ENCODE measurements around the gene RHOBTB1.
"Not testable (repeated sequence)": the region's sequence is repeated elsewhere in the genome, so short reads cannot be mapped to it uniquely, and the experiment has no call there.

RHOBTB1 gene

DNA sequence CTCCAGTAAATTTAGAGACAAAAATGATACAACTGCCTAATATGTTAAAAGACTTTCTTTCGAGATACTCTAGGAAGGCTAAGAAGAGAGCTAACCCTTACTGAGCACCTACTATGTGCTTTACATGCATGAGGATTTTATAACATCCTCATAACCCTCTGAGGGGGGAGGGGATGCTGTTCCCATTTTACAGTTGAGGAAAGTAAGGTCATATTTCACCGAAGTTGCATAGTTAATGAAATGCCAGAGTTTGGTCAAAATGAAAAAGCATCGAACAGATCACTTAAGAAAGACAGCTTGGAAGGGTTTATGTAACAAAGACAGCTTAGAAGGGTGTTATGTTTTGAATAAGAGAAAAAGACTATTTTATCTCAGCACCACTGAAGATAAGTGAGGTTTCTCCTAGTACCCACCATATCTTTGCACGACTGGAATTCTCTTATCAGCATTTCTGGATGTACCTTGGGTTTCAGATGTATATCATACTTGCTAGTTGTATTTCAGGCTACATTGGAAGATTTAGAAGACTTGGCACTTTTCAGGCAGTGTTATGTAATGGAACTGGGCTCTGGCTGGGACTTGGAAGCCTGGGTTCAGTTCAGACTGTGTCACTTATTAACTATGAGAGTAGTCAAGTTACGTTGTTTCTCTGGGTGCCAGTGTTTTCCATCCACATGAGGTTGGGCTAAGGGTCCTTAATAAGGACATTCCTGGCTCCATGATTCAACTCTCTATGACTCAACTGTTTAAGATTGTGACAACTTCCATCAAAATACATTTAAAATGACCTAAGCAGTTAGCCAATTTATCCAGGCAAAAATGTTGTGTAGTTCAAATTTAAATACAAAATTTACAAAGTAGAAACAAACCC is 6.0 kb downstream of the RHOBTB1 start:
- DNase-seq = no peak

DNA sequence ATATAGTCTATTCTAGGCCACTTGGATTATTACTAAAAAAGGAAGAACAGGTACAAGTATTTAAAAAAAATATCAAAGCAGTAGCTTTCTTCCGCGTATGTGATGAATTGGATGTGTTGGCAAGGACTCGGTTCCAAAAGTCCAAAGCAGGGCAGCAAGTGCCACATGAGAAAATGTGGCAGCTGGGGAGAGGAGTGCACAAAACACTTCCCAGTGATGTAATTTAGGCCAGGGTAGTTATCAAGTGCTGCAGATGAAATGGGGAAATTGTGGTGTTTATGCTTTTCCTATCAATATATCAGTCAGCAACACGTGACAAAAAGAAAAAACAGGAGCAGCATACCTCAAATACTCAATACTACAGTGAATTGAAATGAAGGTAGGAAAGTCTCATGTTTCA is 7.0 kb downstream of the RHOBTB1 start:
- no peak for DNase-seq

DNA sequence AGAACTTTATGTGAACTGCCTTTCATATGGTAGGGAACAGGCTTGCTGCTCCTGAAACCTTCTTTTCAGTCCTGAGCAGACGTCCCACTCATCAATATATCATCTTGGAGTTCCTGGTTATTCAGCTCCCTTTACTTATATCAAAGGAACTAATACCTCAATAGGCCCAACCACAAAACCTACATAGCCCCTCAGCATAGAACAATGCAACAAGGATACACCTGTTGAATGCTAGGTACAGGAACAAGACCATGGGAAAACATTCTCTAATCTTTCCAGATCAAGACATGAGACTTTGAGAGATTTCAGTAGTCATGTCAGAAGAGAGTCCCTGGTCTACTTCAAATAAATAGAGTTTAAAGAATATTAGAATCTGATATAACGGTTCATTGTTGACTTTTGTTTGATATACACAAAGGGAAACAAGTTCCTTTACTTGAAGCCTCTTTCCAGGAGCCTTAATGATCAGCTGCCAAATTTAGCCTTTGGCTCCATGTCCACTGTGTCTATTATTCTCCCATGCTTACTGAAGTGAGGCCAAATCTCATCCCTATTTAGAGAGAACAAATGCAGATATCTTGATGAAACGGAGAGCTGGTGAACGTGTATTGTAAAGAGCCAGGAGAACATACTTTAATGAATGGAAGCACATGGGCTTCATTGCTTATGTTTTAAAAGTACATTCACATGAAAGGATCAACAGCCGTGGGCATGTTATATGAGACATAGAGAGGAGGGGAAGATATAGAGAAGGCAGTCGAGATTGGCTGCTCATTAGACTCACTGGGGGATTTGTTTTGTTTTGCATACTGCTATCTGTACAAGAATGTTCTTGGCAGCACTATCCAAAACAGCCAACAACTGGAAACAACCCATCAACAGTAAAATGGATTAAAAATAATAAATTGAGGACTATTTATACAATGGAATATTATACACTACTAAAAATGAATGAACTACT is 9.5 kb downstream of the RHOBTB1 start:
- DNase-seq = no peak

DNA sequence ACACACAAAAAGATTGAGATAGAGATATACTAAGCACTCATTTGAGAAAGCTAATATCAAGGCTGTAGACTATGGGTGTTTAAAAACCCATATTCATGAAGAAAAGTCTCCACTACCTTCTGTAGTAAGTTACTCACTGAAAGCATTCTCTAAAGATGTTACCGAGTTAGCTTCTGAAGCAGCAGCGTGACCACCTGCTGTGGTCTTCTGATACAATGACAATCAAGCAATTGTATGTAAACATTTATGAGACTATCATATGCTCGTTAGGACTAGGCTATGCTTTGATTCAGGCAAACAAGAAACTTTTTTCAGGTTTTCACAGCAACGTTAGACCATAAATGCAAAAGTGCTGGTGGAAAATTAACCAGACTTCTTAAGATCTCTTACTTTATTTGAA is 11.2 kb downstream of the RHOBTB1 start:
- DNase-seq = no peak

DNA sequence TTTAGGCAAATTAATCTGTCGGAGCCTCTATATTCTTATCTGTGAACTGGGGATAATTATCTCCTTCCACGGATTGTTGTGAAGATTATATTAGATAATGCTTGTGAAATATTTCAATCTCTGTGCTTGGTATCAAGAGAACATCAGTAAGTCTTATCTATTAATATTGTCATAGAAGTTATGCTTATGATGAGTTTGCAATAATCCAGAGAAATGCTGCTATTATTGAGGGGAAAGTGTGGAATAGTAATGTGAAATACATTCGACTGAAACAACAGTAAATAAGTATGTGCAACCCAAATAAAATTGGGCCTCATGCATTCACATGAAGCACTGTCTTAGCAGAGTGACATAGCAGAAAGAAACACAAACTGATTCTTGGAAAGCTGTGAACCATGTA is 13.7 kb downstream of the RHOBTB1 start:
- no peak for DNase-seq

DNA sequence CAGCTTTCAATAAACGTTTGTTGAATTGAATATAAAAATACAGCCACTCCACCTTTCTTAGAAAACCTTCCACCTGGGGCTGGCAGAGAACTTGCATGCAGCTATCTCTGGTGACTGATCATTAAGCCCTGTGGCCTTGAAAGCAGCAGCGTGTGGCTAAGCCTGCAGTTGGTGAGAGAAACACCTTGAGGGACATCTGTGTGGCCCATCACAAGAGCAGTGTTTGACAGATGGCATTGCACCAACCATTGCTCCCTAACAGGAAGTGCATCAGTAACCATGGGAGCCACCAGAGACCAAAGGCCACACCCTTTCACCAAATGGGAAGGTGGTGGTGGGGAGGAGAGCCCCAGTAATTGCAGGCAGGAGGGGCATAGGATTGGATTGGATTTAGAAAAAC is 22.4 kb downstream of the RHOBTB1 start:
- DNase-seq = no peak

DNA sequence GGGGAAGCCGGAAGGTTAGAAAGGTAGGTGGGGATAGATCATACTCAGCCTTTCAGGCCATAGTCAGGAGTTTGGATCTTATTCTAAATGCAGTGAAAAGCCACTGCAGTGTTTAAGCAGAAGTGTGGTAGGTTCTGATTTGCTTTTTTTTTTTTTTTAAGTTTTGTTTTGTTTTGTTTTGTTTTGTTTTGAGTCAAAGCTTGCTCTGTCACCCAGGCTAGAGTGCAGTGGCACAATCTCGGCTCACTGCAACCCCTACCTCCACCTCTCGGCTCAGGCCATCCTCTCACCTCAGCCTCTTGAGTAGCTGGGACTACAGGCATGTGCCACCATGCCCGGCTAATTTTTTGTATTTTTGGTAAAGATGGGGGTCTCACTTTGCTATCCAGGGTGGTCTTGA is 23.5 kb downstream of the RHOBTB1 start:
- no peak for DNase-seq

DNA sequence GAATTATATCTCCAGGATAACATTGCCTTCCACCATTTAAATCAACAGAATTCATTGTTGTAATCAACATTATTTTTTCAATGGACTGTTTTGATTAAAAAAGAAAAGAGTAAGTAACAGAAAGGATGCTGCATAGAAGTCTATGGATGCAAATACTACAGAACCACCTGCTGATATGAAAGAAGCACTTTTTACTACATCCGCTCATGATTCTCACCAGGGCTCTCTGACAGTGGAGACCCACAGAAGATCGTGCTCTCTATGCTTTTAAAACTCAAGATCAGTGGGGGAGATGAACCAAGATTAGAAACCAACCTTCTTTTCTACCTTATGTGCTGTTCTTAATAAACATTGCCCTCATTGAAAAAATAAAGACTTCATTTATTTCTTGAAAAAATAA is 24.4 kb downstream of the RHOBTB1 start:
- DNase-seq = no peak

DNA sequence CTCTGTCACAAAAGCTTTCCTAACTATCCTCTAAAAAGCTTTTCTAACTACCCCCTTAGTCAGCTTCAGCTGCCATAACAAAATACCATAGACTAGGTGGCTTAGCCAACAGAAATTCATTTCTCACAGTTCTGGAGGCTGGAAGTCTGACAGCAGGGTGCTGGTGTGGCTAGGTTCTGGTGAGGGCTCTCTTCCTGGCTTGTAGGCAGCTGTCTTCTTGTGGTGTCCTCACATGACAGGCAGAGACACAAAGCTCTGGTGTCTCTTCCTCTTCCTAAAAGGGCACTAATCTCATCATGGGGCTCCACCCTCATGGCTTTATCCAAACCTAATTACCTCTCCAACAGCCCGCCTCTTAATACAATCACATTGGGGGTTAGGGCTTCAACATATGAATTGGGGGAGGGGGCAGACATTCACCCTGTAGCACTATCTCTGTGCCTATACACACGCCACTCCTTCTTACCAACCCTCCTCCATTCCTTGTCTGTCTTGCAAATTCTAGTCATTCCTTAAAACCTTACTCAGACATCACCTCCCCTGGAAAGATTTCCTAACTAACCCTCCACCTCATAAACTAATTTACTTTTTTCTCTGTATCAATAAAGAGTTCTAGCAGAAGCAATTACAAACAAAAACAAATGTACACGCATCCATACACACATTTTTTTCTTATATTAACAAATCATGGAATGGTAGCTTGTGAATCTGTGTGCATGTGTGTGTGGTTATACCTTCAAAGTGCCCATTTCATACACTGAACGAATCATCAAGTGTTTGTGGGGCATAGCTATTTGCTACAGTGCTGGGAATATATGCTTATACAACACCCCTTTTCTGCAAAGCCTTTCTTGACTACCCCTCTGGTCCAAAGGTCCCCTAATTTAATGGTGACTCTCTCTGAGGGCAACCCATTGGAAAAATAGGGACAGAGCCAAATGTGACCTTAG is 26.4 kb downstream of the RHOBTB1 start:
- no peak for DNase-seq

DNA sequence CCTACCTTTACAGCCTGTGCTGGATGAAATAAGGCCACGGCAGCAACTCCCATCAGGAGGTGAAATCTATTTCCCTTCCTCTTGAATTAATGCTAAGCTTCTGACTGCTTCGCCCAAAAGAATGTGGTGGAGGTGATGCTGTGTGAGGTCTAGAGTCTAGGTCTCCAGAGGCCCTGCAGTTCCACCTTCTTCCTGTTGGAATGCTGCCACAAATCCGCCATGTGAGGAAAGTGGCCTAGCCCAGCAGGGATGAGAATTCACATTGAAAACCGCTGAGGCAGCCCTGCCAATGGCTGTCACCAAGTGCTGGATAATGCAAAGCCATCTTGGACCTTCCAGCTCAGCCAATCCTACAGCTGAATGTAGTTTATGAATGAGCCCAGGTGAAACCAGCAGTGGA is 28.0 kb downstream of the RHOBTB1 start:
- no peak for DNase-seq

DNA sequence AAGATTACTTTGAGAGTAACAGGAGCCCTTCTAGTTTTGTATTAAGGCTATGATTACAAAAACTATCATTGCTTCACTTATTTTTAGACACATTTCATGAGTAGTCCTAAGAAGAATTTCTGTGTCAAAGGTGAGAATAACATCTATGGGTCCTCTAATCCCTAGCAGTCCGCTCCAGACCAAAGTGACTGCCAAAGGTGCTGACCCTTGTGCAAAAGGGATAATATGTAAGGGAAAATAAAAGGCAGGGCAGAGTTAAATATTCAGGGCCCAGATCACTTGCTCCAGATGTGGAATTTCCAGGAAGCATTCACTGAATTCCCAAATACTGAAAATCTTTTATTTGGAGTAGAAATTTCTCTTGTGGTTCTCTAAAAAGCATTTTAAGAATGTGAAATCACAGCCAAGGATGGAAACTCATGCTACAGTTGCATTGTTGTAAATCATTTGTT is 29.3 kb downstream of the RHOBTB1 start:
- DNase-seq = no peak

DNA sequence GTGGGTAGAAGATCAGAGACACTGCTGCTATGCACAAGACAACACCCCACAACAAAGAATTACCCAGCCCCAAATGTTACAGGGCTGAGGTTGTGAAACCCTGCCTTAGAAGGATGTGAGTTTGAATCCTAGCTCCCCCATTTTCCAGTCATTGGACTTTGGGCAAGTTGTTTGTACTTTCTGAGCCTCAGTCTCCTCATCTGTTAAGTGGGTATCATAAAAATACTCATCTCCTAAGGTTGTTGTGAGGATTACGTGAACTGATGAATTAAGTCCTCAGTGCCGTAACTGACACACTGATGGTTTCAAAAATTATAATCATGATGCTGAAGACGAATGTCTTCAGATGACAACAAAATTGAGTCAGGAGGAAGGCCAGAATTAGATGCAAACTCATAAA is 30.3 kb downstream of the RHOBTB1 start:
- DNase-seq = no peak

DNA sequence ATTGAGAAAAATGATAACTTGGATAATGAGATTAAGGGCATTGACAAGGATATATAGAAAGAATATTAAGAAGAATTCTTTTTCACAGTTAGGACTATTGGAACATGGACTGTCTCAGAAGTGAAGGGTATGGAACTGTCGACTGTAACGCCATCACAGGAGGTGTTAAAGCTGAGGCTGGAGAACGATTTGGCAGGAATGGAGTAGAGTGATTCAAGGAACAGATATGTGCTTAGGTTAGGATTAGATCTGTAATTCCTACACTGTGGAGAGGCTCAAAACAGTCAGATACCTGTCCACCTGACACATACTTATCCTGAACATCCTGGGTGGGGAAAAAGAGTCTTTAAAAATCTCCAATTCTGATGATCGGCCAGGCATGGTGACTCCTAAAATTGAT is 30.9 kb downstream of the RHOBTB1 start:
- no peak for DNase-seq

DNA sequence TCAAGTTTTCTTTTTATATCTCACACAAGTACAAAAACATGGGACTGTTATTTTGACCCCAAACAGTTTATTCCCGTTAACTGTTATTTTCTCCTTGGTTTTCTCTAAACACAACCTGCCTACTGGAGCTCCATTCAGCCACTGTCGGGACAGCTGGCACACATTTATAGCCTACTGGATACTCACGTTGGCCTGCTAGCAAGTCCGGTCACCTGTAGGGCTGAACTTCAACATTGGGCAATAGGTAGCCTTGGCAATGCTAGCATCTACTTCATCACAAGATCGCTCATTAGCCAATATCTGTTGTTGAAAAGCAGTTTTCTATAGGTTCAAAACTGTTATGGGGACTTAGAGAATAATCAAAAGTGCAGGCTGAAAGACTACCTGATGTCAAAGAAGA is 32.3 kb downstream of the RHOBTB1 start:
- DNase-seq = no peak

DNA sequence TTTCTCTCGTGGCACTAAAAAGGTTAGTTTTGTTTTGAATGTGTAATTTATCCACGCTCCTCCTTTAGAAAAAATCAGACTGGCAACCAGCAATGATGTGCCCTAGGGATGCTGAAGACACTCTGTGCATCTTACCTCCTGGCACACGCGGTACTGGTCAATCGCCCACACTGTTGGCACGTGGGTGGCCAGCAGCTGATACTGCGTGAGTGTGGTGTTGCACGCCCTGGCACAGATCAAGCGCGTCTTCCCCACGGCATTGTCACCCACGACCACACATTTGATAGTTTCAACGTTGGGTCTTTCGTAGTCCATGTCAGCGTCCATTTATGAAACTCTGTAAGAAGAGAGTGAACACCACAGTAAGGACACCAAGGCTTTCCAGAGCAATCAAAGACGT is 32.8 kb downstream of the RHOBTB1 start:
- no peak for DNase-seq

DNA sequence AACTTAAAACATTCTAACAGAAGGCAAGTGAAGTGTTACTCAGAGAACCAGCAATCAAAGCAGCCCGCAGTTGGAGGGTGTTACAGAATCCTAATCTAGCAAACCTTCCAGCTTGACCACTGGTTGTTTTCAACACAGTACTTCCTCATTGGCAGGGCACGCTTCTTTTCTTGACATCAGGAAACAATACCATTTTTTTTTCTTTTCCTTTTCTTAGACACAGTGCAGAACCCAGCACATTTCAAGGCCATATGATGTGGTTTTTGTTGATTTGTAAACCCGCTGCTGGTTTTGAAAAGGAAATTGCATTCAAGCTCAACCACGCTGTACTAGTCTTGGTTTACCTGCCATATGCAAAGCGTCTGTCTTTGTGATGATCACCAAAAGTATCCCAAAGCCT is 33.4 kb downstream of the RHOBTB1 start:
- DNase-seq = no peak

DNA sequence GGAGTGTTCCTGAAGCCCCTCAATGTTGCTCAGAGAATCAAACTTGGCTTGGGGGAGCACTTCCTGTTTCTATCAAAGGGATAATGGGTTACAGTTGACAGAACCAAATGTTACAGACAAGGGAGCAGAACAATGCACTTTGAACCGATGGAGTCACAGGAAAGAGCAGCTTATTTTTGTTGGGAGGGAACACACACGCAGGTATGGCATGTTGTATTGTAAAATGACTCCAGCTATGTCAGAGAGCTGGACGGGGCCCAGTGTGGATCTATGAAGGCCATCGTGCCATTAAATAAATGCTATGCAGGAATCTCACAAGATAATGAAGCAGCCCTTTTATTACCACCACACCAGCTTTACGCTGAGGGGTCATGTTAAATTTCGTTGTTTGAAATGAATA is 35.1 kb downstream of the RHOBTB1 start:
- no peak for DNase-seq

DNA sequence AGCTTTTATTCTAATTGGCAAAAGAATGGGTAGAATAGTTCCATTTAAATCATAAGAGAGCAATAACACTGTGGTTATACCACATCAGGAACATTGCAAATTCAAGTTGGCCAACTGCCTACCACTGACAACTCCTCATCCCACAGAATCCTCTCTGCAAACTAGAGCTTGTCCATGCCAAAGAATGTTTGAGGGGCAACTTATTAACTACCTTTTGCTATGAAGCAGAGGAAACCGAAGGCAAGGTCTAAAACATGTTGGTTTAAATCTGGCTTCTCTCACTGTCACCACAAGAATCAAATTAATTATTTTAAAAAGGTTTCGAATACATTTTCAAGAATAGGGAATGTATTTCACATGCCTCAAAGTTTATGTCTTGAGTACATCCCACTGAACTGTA is 36.0 kb downstream of the RHOBTB1 start:
- no peak for DNase-seq

DNA sequence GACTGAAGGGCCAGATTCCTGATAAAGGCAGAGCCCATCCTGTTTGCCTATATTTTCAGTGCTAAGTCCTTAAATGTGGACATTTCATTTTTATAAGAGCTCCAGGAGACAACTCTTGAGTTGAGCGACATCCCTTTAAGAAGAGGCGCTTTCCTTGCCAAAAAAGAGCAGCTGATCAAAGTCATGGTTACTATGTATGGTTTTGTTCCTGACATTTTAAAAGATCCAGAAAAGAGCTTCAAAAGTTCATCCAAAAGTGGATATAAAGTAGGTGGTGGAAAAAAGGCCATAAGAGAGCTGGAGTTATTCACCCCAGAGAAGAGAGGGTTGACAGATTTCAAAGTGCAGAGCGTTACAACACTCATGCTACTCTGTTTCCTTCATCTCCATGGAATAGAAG is 36.7 kb downstream of the RHOBTB1 start:
- DNase-seq = no peak

DNA sequence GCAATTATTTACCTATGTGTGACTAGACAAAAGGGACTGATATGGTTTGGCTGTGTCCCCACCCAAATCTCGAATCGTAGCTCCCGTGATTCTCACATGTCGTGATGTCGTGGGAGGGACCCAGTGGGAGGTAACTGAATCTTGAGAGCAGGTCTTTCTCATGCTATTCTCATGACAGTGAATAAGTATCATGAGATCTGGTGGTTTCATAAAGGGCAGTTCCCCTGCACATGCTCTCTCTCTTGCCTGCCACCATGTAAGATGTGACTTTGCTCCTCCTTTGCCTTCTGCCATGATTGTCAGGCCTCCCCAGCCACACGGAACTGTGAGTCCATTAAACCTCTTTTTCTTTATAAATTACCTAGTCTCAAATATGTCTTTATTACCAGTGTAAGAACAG is 37.2 kb downstream of the RHOBTB1 start:
- not testable (repeated sequence) for DNase-seq

DNA sequence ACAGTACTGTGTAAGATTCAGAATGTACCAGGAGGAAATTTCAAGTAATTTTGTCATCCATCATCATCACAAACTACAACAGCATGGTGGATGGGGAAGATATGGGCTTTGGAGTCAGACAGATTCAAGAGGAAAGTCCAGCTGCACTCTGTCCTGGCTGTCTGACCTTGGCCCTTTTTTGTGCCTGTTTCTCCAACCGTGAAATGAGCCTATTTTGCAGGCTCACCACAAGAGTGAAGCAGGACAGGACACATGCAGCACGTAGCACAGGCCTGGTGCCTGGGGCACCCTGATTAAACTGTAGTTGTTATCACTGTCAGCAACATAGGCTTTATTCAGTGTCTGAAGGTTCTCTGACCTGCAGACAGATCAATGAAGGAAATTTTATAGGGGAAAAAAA is 37.6 kb downstream of the RHOBTB1 start:
- DNase-seq = no peak

DNA sequence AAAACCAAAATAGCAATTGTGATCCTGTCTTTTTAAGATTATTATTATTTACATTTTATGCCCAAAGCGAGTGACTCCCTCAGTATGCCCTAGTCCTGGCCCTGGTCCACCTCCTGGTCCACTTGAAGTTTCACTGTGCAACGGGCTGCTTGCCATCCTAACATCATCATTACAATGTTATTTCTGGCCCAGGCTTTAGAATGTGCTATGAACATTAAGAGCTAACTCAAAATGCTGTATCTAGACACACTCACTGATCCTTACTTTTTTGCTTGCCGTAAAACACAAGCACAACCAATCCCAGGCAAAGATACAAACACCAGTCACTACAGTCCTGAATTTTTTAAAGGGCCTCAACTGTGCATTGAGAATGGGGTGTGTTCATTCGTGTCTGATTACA is 38.4 kb downstream of the RHOBTB1 start:
- DNase-seq = no peak

DNA sequence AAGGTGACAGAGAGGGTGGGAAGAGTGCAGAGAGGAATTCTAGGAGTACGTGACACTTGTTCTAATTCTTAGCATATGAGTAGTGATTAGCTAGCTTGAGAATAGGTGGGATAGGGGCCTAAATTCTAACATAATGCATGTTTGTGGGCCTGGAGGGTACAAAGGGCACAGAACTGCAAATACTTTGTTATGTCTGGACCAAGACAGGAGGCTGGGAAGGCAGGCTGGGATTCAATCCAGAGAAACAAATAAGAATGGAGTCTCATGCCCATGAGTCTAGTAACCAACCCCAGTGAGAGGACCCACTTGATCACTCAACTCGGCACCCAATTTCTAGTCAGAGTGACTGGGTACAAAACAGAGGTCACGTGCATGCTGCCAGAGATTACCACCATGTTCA is 40.9 kb downstream of the RHOBTB1 start:
- DNase-seq = no peak

All from NCI-H748 treated with DMSO at 0.1 percent for 48 hours (cell line).